Activated naive CD4-positive, alpha-beta T cell treated with anti-CD3 and anti-CD28 coated beads, Interleukin-2, amount 50 U/mL, for 24 hours (primary cell): ENCODE data around the gene COL27A1.
"Not testable (repeated sequence)": the region's sequence is repeated elsewhere in the genome, so short reads cannot be mapped to it uniquely, and the experiment has no call there.

ENCODE experiments used
- H3K27ac Mint-ChIP-seq: one replicate; pipeline ENCODE4 v1.8.0; 2021; ENCODE audit warnings: mild to moderate bottlenecking, mixed read lengths
- H3K27me3 Mint-ChIP-seq: one replicate; pipeline ENCODE4 v1.8.0; 2021; ENCODE audit warnings: mixed read lengths
- H3K36me3 Mint-ChIP-seq: one replicate; pipeline ENCODE4 v1.8.0; 2021; ENCODE audit warnings: mixed read lengths
- H3K4me1 Mint-ChIP-seq: one replicate; pipeline ENCODE4 v1.8.0; 2021; ENCODE audit warnings: mixed read lengths
- H3K4me3 Mint-ChIP-seq: one replicate; pipeline ENCODE4 v1.8.0; 2021; ENCODE audit warnings: mild to moderate bottlenecking, mixed read lengths
- H3K9me3 Mint-ChIP-seq: one replicate; pipeline ENCODE4 v1.8.0; 2021; ENCODE audit warnings: mixed read lengths

The COL27A1 gene

GRCh38 chr9:114314881-114315722, 159.8 kb downstream of the COL27A1 start:
- Mint-ChIP-seq H3K36me3 (no peaks in the 10 kb centered on the region), H3K4me1 (no peaks in the 10 kb centered on the region), H3K9me3 (no peaks in the 10 kb centered on the region), H3K4me3 (no peak overlapping the region), H3K27ac (no peak overlapping the region), H3K27me3 (no peaks in the 10 kb centered on the region)

GRCh38 chr9:114315723-114316363, 160.5 kb downstream of the COL27A1 start:
- no peaks in the 10 kb centered on the region for H3K9me3 Mint-ChIP-seq
- H3K4me3 Mint-ChIP-seq, result no peak overlapping the region
- no peaks in the 10 kb centered on the region for H3K36me3 Mint-ChIP-seq
- no peaks in the 10 kb centered on the region for H3K4me1 Mint-ChIP-seq
- H3K27me3 Mint-ChIP-seq, result no peaks in the 10 kb centered on the region
- no peak overlapping the region for H3K27ac Mint-ChIP-seq

GRCh38 chr9:114316605-114317230, 161.4 kb downstream of the COL27A1 start:
- no peaks in the 10 kb centered on the region for H3K36me3 Mint-ChIP-seq
- H3K27me3 Mint-ChIP-seq, result no peaks in the 10 kb centered on the region
- no peak overlapping the region for H3K4me3 Mint-ChIP-seq
- H3K27ac Mint-ChIP-seq, result no peak overlapping the region
- H3K4me1 Mint-ChIP-seq, result no peaks in the 10 kb centered on the region
- no peaks in the 10 kb centered on the region for H3K9me3 Mint-ChIP-seq

GRCh38 chr9:114317665-114318357, 162.5 kb downstream of the COL27A1 start:
- H3K27me3 Mint-ChIP-seq, result no peaks in the 10 kb centered on the region
- H3K9me3 Mint-ChIP-seq, result no peaks in the 10 kb centered on the region
- no peak overlapping the region for H3K4me3 Mint-ChIP-seq
- H3K27ac Mint-ChIP-seq, result no peak overlapping the region
- H3K36me3 Mint-ChIP-seq, result no peaks in the 10 kb centered on the region
- H3K4me1 Mint-ChIP-seq, result no peaks in the 10 kb centered on the region

- no peak overlapping the region for H3K27ac Mint-ChIP-seq
- no peaks in the 10 kb centered on the region for H3K36me3 Mint-ChIP-seq
- H3K27me3 Mint-ChIP-seq, result no peaks in the 10 kb centered on the region
- H3K9me3 Mint-ChIP-seq, result no peaks in the 10 kb centered on the region
- no peaks in the 10 kb centered on the region for H3K4me1 Mint-ChIP-seq
- no peak overlapping the region for H3K4me3 Mint-ChIP-seq
Measured at GRCh38 chr9:114318416-114318815, 163.1 kb downstream of the COL27A1 start.

GRCh38 chr9:114319147-114319546, 163.8 kb downstream of the COL27A1 start:
- Mint-ChIP-seq H3K9me3 (no peaks in the 10 kb centered on the region), H3K27me3 (no peaks in the 10 kb centered on the region), H3K4me1 (no peaks in the 10 kb centered on the region), H3K4me3 (no peak overlapping the region), H3K27ac (no peak overlapping the region), H3K36me3 (no peaks in the 10 kb centered on the region)

GRCh38 chr9:114320710-114321109, 165.4 kb downstream of the COL27A1 start:
- not testable (repeated sequence) for H3K27ac Mint-ChIP-seq, H3K36me3 Mint-ChIP-seq, H3K4me3 Mint-ChIP-seq, H3K4me1 Mint-ChIP-seq, H3K27me3 Mint-ChIP-seq, H3K9me3 Mint-ChIP-seq

GRCh38 chr9:114321759-114322158, 166.4 kb downstream of the COL27A1 start:
- H3K4me1 Mint-ChIP-seq, result no peaks in the 10 kb centered on the region
- H3K4me3 Mint-ChIP-seq, result no peak overlapping the region
- no peaks in the 10 kb centered on the region for H3K27me3 Mint-ChIP-seq
- no peak overlapping the region for H3K27ac Mint-ChIP-seq
- H3K36me3 Mint-ChIP-seq, result no peaks in the 10 kb centered on the region
- H3K9me3 Mint-ChIP-seq, result no peaks in the 10 kb centered on the region

- H3K4me3 Mint-ChIP-seq, result not testable (repeated sequence)
Measured at GRCh38 chr9:114322160-114322818, 167.0 kb downstream of the COL27A1 start.

GRCh38 chr9:114322831-114323531, 167.6 kb downstream of the COL27A1 start, which contains the start of gene ORM1:
Gene ORM1, plus strand, starts transcription at chr9:114323098. Its CDS starts 36 bp downstream, at chr9:114323134.
- H3K36me3 Mint-ChIP-seq, H3K4me3 Mint-ChIP-seq, H3K4me1 Mint-ChIP-seq, H3K27me3 Mint-ChIP-seq, H3K9me3 Mint-ChIP-seq, H3K27ac Mint-ChIP-seq: not testable (repeated sequence)

More at GRCh38 chr9:114322160-114322818, 167.0 kb downstream of the COL27A1 start:
- H3K4me1 Mint-ChIP-seq, H3K36me3 Mint-ChIP-seq, H3K27me3 Mint-ChIP-seq, H3K9me3 Mint-ChIP-seq, H3K27ac Mint-ChIP-seq: not testable (repeated sequence)

GRCh38 chr9:114323849-114324248, 168.5 kb downstream of the COL27A1 start:
- not testable (repeated sequence) for H3K27me3 Mint-ChIP-seq, H3K27ac Mint-ChIP-seq, H3K9me3 Mint-ChIP-seq, H3K4me1 Mint-ChIP-seq, H3K36me3 Mint-ChIP-seq, H3K4me3 Mint-ChIP-seq

GRCh38 chr9:114324492-114324891, 169.2 kb downstream of the COL27A1 start:
- Mint-ChIP-seq H3K36me3 (no peaks in the 10 kb centered on the region), H3K9me3 (no peaks in the 10 kb centered on the region), H3K4me3 (no peak overlapping the region), H3K4me1 (no peaks in the 10 kb centered on the region), H3K27ac (no peak overlapping the region), H3K27me3 (no peaks in the 10 kb centered on the region)

GRCh38 chr9:114324965-114325364, 169.6 kb downstream of the COL27A1 start:
- H3K27me3 Mint-ChIP-seq, H3K9me3 Mint-ChIP-seq, H3K36me3 Mint-ChIP-seq, H3K4me1 Mint-ChIP-seq, H3K27ac Mint-ChIP-seq, H3K4me3 Mint-ChIP-seq: not testable (repeated sequence)

GRCh38 chr9:114325684-114326254, 170.4 kb downstream of the COL27A1 start:
- not testable (repeated sequence) for H3K27ac Mint-ChIP-seq, H3K9me3 Mint-ChIP-seq, H3K27me3 Mint-ChIP-seq, H3K4me3 Mint-ChIP-seq, H3K36me3 Mint-ChIP-seq, H3K4me1 Mint-ChIP-seq
